Fibroblast of mammary gland (primary cell): ENCODE data around the gene MAP3K5.
"Not testable (repeated sequence)": the region's sequence is repeated elsewhere in the genome, so short reads cannot be mapped to it uniquely, and the experiment has no call there.

Experiments
- DNase-seq: peaks from one replicate; pipeline ENCODE4 v3.0.0-alpha.2; 2010; ENCODE audit warnings: low read depth
- H3K4me3 ChIP-seq: 2 replicates; pipeline ENCODE4 v1.5.1; 2011; ENCODE audit warnings: low read depth, mild to moderate bottlenecking, low read length, moderate library complexity; ENCODE audit not compliant: control insufficient read depth
- TF ChIP-seq, protein P1 (sequence below): conservative IDR thresholded peaks from 2 replicates; pipeline ENCODE4 v1.5.1; 2011; ENCODE audit warnings: low read depth, low read length, inconsistent platforms; ENCODE audit not compliant: control insufficient read depth, insufficient read depth

The MAP3K5 gene

DNA sequence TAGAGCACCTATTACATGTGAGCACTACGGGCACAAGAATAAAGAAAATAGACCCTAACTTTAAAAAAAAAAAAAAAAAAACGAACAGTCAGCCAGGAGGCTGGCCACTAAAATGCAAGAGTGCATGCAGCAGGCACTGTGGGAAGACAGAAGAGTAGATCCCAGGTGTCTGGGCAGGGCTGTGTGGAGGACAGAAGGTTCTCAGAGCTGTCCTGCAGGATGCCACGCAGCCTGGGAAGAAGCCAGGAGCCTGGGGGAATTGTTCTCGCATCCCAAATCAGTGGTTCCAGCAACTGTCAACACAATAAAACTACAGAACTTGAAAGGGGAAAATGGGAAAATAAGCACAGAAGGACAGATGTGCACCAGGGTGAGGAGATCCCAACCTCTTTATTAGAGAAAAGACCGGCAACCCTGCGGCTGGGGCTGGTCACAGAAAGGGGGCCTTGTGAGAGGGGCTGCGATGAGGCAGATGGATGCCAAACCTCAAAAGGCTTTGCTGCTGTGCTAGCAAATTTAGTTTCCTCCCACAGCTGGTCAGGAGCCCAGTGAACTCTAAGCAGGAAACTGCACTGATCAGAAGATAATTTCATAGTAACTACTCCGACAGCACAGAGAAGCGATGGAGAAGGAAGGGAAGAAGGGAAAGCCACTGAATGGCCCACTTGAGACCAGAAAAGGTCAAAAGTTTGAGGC lies 30.9 kb downstream of the MAP3K5 start:
- no peak overlapping the region for H3K4me3 ChIP-seq

DNA sequence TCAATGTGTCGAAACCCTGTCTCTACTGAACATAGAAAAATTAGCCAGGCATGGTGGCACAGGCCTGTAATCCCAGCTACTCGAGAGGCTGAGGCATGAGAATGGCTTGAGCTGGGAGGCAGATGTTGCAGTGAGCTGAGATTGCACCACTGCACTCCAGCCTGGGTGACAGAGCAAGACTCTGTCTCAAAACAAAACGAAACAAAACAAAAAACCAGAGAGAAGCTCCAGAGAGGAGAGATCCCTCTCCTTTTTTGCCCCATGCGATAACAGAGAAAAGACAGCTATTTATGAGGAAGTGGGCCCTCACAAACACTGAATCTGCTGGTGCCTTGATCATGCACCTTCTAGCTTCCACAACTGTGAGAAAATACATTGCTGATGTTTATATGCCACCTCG lies 31.5 kb downstream of the MAP3K5 start:
- DNase-seq = peak; percentile 35
- not testable (repeated sequence) for H3K4me3 ChIP-seq

More for the DNA sequence above, 30.9 kb downstream of the MAP3K5 start:
- TF ChIP-seq, protein P1, sequence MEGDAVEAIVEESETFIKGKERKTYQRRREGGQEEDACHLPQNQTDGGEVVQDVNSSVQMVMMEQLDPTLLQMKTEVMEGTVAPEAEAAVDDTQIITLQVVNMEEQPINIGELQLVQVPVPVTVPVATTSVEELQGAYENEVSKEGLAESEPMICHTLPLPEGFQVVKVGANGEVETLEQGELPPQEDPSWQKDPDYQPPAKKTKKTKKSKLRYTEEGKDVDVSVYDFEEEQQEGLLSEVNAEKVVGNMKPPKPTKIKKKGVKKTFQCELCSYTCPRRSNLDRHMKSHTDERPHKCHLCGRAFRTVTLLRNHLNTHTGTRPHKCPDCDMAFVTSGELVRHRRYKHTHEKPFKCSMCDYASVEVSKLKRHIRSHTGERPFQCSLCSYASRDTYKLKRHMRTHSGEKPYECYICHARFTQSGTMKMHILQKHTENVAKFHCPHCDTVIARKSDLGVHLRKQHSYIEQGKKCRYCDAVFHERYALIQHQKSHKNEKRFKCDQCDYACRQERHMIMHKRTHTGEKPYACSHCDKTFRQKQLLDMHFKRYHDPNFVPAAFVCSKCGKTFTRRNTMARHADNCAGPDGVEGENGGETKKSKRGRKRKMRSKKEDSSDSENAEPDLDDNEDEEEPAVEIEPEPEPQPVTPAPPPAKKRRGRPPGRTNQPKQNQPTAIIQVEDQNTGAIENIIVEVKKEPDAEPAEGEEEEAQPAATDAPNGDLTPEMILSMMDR = no peak
- peak; percentile 42 for DNase-seq

DNA sequence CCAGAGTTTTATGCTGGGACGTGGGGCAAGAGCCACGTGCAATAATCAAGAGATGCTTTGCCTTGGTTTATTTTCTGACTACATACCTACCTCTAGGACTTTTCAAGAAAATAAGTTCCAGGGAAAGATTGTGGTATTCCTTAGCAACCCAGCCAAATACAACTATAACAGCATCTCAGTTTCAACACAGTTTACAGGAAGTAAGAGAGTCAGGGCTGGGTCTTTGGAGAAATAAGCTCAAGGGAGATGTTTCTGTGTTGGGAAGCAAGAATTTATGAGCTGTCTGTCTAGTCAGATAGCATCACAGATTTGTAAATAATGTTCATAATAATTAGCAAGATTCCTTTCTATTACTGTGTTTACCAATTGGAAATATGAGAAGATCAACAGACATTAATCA lies 35.1 kb downstream of the MAP3K5 start:
- TF ChIP-seq, protein P1 = no peak
- no peak overlapping the region for H3K4me3 ChIP-seq
- DNase-seq = no peak

DNA sequence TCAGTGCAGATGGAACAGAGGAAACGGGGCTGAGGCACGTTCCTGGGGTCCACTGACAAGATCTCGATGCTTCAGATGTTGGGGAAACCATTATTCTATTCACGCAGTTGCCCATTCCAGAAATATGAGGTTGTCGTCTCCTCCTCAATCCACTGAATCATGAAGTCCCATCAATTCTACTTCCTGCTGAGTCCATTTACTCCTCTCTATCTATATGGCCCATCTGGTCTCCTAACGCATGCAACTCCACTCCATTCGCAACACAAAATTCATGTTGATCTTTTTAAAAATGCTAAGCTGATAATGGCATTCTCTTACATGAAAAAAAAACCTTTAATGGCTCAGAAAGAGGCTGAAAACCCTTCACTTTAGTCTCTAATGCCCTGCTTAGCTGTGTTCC lies 37.5 kb downstream of the MAP3K5 start:
- no peak overlapping the region for H3K4me3 ChIP-seq
- DNase-seq = no peak
- TF ChIP-seq, protein P1 = no peak

DNA sequence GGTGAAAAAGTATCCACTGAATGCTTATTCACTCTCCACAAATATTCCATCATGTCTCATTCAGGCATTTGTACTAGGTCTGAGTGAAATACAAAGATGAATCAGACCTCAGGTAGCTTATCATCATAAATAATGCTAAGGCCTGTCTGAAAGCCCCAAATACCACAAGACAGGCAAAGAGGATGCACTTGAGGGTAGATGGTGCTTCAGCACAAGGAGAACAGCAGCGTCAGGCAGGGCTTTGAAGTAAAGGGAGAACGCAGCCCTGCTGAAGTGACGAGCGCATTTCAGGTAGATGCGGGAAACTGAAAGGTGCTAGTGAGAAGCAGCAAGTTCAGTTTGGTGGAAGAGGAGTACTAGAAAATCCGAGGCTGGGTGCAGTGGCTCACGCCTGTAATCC lies 38.7 kb downstream of the MAP3K5 start:
- DNase-seq = no peak
- H3K4me3 ChIP-seq = no peak overlapping the region
- TF ChIP-seq, protein P1 = no peak

DNA sequence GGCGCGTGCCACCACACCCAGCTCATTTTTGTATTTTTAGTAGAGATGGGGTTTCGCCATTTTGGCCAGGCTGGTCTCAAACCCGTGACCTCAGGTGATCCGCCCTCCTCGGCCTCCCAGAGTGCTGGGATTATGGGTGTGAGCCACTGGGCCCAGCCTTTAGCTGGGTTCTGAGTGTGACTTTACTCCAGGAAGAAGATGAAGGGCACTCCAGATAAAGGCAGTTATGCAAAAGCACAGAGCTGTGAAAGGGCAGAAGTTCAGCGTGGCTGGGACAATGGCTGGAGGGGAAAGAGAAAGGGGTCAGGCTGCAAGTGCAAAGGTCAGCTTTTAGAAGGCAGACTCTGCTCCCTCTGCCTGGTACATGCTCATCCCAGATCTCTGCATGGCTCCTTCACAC lies 39.7 kb downstream of the MAP3K5 start:
- H3K4me3 ChIP-seq = no peak overlapping the region
- TF ChIP-seq, protein P1 = no peak
- DNase-seq = no peak

DNA sequence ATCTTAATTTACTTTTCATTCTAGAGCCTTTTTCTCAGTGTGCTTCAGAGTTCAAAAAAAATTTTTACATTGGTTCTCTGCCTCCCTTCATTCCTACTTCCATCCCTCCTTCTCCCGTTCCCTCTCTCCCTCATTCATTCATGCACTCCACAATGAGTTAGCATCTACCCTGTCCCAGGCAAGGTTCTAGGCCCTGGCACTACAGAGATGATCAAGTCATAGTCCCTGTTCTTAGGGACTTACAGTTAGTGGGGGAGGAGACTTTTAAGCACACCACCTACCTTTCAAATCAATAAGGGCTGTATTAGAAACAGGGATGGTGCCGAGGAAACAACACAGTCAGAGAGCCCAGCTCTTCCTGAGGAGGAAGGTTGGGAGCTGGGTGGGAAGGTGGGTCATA lies 40.3 kb downstream of the MAP3K5 start:
- TF ChIP-seq, protein P1 = no peak
- no peak overlapping the region for H3K4me3 ChIP-seq
- DNase-seq = no peak
